GM20431 (cell line): ENCODE measurements around the gene MFAP3L.

Experiments used
- in situ Hi-C: fragments of 300-500 bp; cut with MseI, MboI; formaldehyde crosslinking; loops from one replicate; pipeline ENCODE4 v1.15.0; 2020; ENCODE audit warnings: low sequenced_read_pairs; ENCODE audit not compliant: unreplicated experiment

Gene MFAP3L

GRCh38 chr4:169998981-169999380 is 27.2 kb downstream of the MFAP3L start:
- in situ Hi-C loops, result no loop called here

GRCh38 chr4:169996379-169997240 is 29.6 kb downstream of the MFAP3L start:
- in situ Hi-C loops, result no loop called here

- in situ Hi-C loops, result no loop called here
Observed at GRCh38 chr4:169993531-169993930, 32.7 kb downstream of the MFAP3L start.

- in situ Hi-C loops, result no loop called here
Observed at GRCh38 chr4:169988252-169988651, 37.9 kb downstream of the MFAP3L start.

- in situ Hi-C loops, result no loop called here
Observed at GRCh38 chr4:169987327-169988228, 38.6 kb downstream of the MFAP3L start.

- in situ Hi-C loops, result no loop called here
Observed at GRCh38 chr4:169986369-169986768, 39.8 kb downstream of the MFAP3L start.

GRCh38 chr4:169985881-169986280 is 40.3 kb downstream of the MFAP3L start:
- in situ Hi-C loops, result no loop called here

- in situ Hi-C loops, result no loop called here
Observed at GRCh38 chr4:169984745-169985144, 41.5 kb downstream of the MFAP3L start.

GRCh38 chr4:169984173-169984572 is 42.0 kb downstream of the MFAP3L start:
- in situ Hi-C loops, result no loop called here

GRCh38 chr4:169976951-169977350 is 49.2 kb downstream of the MFAP3L start:
- in situ Hi-C loops, result no loop called here

- in situ Hi-C loops, result no loop called here
Observed at GRCh38 chr4:169975838-169976796, 50.1 kb downstream of the MFAP3L start.

- in situ Hi-C loops, result no loop called here
Observed at GRCh38 chr4:169975131-169975837, 50.9 kb downstream of the MFAP3L start.

- in situ Hi-C loops, result no loop called here
Observed at GRCh38 chr4:169971456-169972015, 54.7 kb downstream of the MFAP3L start.

- in situ Hi-C loops, result no loop called here
Observed at GRCh38 chr4:169968999-169969398, 57.2 kb downstream of the MFAP3L start.

GRCh38 chr4:169963998-169964397 is 62.2 kb downstream of the MFAP3L start:
- in situ Hi-C loops, result no loop called here

- in situ Hi-C loops, result no loop called here
Observed at GRCh38 chr4:169959254-169959653, 66.9 kb downstream of the MFAP3L start.

GRCh38 chr4:169958629-169959028 is 67.6 kb downstream of the MFAP3L start:
- in situ Hi-C loops, result no loop called here

GRCh38 chr4:169957785-169958184 is 68.4 kb downstream of the MFAP3L start:
- in situ Hi-C loops, result no loop called here
